DND-41 (cell line): ENCODE results near the gene TCF23.
"Not testable (repeated sequence)": the region's sequence is repeated elsewhere in the genome, so short reads cannot be mapped to it uniquely, and the experiment has no call there.

ENCODE experiments used
- ATAC-seq: fragments of 200-7000 bp; cut with Tn5 transposase; 3 replicates; pipeline ENCODE4 v1.9.1; 2021; ENCODE audit warnings: low read depth; ENCODE audit not compliant: insufficient read depth
- DNase-seq: peaks from one replicate; pipeline ENCODE4 v3.0.0-alpha.2; 2020
- H2AFZ ChIP-seq: 2 replicates; pipeline ENCODE4 v1.6.0; 2012; ENCODE audit warnings: low read depth, low read length
- H3K27ac ChIP-seq: 2 replicates; pipeline ENCODE4 v1.5.1; 2012; ENCODE audit warnings: low read length, inconsistent platforms
- H3K27me3 ChIP-seq: fragments of 200-600 bp; sonication (generic); 2 replicates; pipeline ENCODE4 v1.6.0; 2012; ENCODE audit warnings: low read length, mild to moderate bottlenecking, inconsistent platforms; ENCODE audit not compliant: insufficient read depth, poor library complexity
- H3K36me3 ChIP-seq: 2 replicates; pipeline ENCODE4 v1.5.1; 2012; ENCODE audit warnings: low read length, inconsistent platforms; ENCODE audit not compliant: insufficient read depth
- H3K4me1 ChIP-seq: 2 replicates; pipeline ENCODE4 v1.5.1; 2012; ENCODE audit warnings: mild to moderate bottlenecking, low read length; ENCODE audit not compliant: insufficient read depth
- H3K4me2 ChIP-seq: 2 replicates; pipeline ENCODE4 v1.6.0; 2012; ENCODE audit warnings: mild to moderate bottlenecking, moderate library complexity, low read length, inconsistent platforms; ENCODE audit not compliant: insufficient read depth
- H3K4me3 ChIP-seq, 2 experiments: fragments of 200-600 bp in 1 of 2; shearing (Covaris generic) in 1 of 2; 2 replicates each; pipeline ENCODE4 v1.5.1; 2012 to 2016; ENCODE audit warnings: inconsistent platforms in 2 of 2, low read length in 2 of 2, mild to moderate bottlenecking in 2 of 2, low read depth in 1 of 2, moderate library complexity in 1 of 2
- H3K79me2 ChIP-seq: 2 replicates; pipeline ENCODE4 v1.6.0; 2012; ENCODE audit warnings: low read length, inconsistent platforms; ENCODE audit not compliant: insufficient read depth
- H3K9ac ChIP-seq: 2 replicates; pipeline ENCODE4 v1.6.0; 2012; ENCODE audit warnings: low read depth, mild to moderate bottlenecking, inconsistent platforms, low read length, moderate library complexity
- H3K9me3 ChIP-seq: 2 replicates; pipeline ENCODE4 v1.5.1; 2012; ENCODE audit warnings: low read length, moderate library complexity, mild to moderate bottlenecking, inconsistent platforms; ENCODE audit not compliant: insufficient read depth, severe bottlenecking
- H4K20me1 ChIP-seq: 2 replicates; pipeline ENCODE4 v1.6.0; 2012; ENCODE audit warnings: low read length; ENCODE audit not compliant: insufficient read depth
- EZH2 ChIP-seq: IDR thresholded peaks from 3 replicates; pipeline ENCODE4 v1.6.1; 2012; ENCODE audit warnings: borderline replicate concordance, low read depth, mild to moderate bottlenecking, moderate library complexity, low read length, inconsistent platforms; ENCODE audit not compliant: severe bottlenecking
- TF ChIP-seq, protein P1 (sequence below): IDR thresholded peaks from 2 replicates; pipeline ENCODE4 v1.5.1; 2012; ENCODE audit warnings: borderline replicate concordance, low read length, moderate library complexity, mild to moderate bottlenecking; ENCODE audit not compliant: poor library complexity, severe bottlenecking; ENCODE audit errors: extremely low read depth

Gene TCF23

DNA sequence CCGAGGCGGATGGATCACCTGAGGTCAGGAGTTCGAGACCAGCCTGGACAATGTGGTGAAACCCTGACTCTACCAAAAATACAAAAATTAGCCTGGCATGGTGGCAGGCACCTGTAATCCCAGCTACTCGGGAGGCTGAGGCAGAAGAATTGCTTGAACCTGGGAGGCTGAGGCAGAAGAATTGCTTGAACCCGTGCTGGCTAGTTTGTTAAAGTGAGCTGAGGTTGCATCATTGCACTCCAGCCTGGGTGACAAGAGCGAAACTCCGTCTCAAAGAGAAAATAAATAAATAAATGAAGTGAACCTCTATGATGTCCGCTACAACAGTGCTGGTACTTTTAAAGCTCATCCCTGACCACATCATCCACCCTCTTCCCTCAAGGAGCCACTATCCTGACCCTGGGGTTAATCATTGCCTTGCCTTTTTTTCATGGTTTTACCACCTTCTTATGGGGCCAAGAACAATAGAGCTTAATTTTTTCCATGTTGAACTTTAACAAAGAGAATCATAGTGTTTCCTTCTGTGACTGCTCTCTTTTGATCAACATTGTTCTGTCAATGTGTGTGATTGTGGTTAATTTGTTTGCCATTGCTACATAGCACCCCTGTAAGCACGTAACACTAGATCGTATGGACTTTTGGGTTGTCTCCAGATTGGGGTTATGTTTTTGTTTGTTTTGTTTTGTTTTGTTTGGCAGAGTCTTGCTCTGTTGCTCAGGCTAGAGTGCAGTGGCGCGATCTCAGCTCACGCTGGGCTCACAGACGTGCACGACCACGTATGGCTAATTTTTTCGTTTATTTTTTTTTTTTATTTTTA is 45.9 kb downstream of the TCF23 start:
- DNase-seq: no peak
- Histone ChIP-seq H2AFZ (no peak overlapping the region), H3K27me3 (no peaks in the 10 kb centered on the region), H3K27ac (no peak overlapping the region), H3K9me3 (no peaks in the 10 kb centered on the region), H3K4me3 (no peak overlapping the region), H4K20me1 (no peaks in the 10 kb centered on the region), H3K36me3 (peaks cover 4% of the 10 kb centered on the region; the same call in 1 of the 2 replicates), H3K9ac (no peak overlapping the region), H3K4me1 (no peaks in the 10 kb centered on the region), H3K4me2 (no peak overlapping the region), H3K79me2 (no peaks in the 10 kb centered on the region)
- no peak for TF ChIP-seq EZH2
- ATAC-seq: no peak

DNA sequence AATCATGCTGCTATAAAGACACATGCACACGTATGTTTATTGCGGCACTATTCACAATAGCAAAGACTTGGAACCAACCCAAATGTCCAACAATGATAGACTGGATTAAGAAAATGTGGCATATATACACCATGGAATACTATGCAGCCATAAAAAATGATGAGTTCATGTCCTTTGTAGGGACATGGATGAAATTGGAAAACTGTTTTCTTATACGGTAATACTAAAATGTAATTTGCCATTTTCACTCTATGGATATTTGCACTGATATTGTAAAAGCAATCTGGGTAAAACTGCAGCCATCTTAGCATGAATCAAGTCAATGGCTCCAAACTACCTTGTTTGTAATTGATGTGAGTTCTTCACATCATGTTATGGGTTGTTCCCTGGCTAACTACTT is 47.0 kb downstream of the TCF23 start:
- not testable (repeated sequence) for H3K79me2 ChIP-seq, DNase-seq, H4K20me1 ChIP-seq, H2AFZ ChIP-seq, H3K27me3 ChIP-seq, ATAC-seq, H3K9ac ChIP-seq, H3K4me3 ChIP-seq, H3K9me3 ChIP-seq, H3K27ac ChIP-seq, H3K4me2 ChIP-seq, H3K4me1 ChIP-seq
- H3K36me3 ChIP-seq: peaks cover 12% of the 10 kb centered on the region

- DNase-seq, H3K27me3 ChIP-seq, H3K9me3 ChIP-seq, H3K79me2 ChIP-seq, H3K4me1 ChIP-seq, H2AFZ ChIP-seq, H3K4me2 ChIP-seq, H3K4me3 ChIP-seq, ATAC-seq, H4K20me1 ChIP-seq, H3K9ac ChIP-seq, H3K27ac ChIP-seq: not testable (repeated sequence)
- H3K36me3 ChIP-seq: peaks cover 33% of the 10 kb centered on the region
Observed at GRCh38 chr2:27198068-27198467, 49.3 kb downstream of the TCF23 start.

- H3K9me3 ChIP-seq: no peaks in the 10 kb centered on the region
- H4K20me1 ChIP-seq: peaks cover 7% of the 10 kb centered on the region; the same call in 1 of the 2 replicates
- no peak overlapping the region for H3K4me2 ChIP-seq
- no peak overlapping the region for H3K9ac ChIP-seq
- no peaks in the 10 kb centered on the region for H3K79me2 ChIP-seq
- DNase-seq: no peak
- TF ChIP-seq, protein P1, sequence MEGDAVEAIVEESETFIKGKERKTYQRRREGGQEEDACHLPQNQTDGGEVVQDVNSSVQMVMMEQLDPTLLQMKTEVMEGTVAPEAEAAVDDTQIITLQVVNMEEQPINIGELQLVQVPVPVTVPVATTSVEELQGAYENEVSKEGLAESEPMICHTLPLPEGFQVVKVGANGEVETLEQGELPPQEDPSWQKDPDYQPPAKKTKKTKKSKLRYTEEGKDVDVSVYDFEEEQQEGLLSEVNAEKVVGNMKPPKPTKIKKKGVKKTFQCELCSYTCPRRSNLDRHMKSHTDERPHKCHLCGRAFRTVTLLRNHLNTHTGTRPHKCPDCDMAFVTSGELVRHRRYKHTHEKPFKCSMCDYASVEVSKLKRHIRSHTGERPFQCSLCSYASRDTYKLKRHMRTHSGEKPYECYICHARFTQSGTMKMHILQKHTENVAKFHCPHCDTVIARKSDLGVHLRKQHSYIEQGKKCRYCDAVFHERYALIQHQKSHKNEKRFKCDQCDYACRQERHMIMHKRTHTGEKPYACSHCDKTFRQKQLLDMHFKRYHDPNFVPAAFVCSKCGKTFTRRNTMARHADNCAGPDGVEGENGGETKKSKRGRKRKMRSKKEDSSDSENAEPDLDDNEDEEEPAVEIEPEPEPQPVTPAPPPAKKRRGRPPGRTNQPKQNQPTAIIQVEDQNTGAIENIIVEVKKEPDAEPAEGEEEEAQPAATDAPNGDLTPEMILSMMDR: no peak
- TF ChIP-seq EZH2: no peak
- ATAC-seq: 0 out of 3 replicates have a peak, but pooled peaks have one; percentile 13
- H3K36me3 ChIP-seq: peaks cover 39% of the 10 kb centered on the region
- no peak overlapping the region for H2AFZ ChIP-seq
- no peaks in the 10 kb centered on the region for H3K4me1 ChIP-seq
- H3K27me3 ChIP-seq: no peaks in the 10 kb centered on the region
- no peak overlapping the region for H3K4me3 ChIP-seq
- no peak overlapping the region for H3K27ac ChIP-seq
Observed at GRCh38 chr2:27198627-27199026, 49.8 kb downstream of the TCF23 start.

DNA sequence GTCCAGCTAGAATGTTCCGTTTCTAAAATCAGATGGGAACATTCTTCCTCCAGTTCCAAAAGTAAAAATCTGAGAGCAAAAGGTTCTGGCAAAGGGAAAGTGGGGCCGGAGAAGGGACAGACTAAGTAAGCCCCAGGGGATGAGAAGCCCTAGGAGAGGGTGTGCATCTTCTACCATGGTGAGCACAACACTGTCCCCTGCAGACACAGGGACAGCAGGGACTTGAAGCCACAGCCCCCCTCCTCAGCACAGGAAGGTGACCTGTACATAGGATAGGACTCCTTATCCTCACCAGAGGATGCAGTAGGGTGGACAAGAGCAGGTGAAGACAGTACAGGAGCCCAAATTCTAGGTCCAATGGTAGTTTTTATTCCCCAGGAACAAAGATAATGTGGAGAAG is 50.4 kb downstream of the TCF23 start:
- Histone ChIP-seq H3K36me3 (peaks cover 45% of the 10 kb centered on the region), H2AFZ (no peak overlapping the region), H3K79me2 (no peaks in the 10 kb centered on the region), H3K9me3 (no peaks in the 10 kb centered on the region), H3K27ac (no peak overlapping the region), H3K4me1 (no peaks in the 10 kb centered on the region), H3K4me3 (no peak overlapping the region), H3K9ac (no peak overlapping the region), H4K20me1 (peaks cover 7% of the 10 kb centered on the region; the same call in 1 of the 2 replicates), H3K4me2 (no peak overlapping the region), H3K27me3 (no peaks in the 10 kb centered on the region)
- DNase-seq (no peak), ATAC-seq (peak; percentile 27; the same call in 1 of the 3 replicates)
- TF ChIP-seq, protein P1: no peak
- TF ChIP-seq EZH2: no peak
